B cell (primary cell): ENCODE data around the gene CCDC57. TPM values are rescaled to one million over a fixed set of nuclear protein-coding genes. Genes with fewer than 3 reads are reported as not detected.

Experiments used
- ATAC-seq: fragments of 200-7000 bp; cut with Tn5 transposase; one replicate; pipeline ENCODE4 v1.10.0; 2021; ENCODE audit warnings: low read depth, mild to moderate bottlenecking, moderate number of reproducible peaks, moderate library complexity
- CTCF ChIA-PET: fragments of 350-600 bp; sonication (Branson Sonifier 250); formaldehyde crosslinking; loops from one replicate; lab custom pipeline; 2021; ENCODE audit warnings: antibody characterized with exemption, inconsistent platforms; lab: Charles Lee
- POLR2A ChIA-PET: fragments of 350-600 bp; sonication (Branson Sonifier 250); formaldehyde crosslinking; loops from one replicate; lab custom pipeline; 2021; ENCODE audit warnings: antibody characterized with exemption; lab: Charles Lee
- DNase-seq: peaks from one replicate; pipeline ENCODE4 v3.0.0; 2013
- H2AFZ ChIP-seq: 2 replicates; pipeline ENCODE4 v1.6.1; 2012; ENCODE audit warnings: mild to moderate bottlenecking, low read depth, low read length; ENCODE audit not compliant: insufficient read depth, poor library complexity, severe bottlenecking
- H3K27ac ChIP-seq, 2 donors: 1 replicate in 1 of 2; 2 replicates in 1 of 2; pipeline ENCODE4 v1.5.1; 2012 to 2013; ENCODE audit warnings: low read length in 2 of 2, mild to moderate bottlenecking in 2 of 2, moderate library complexity in 1 of 2
- H3K27me3 ChIP-seq, 4 experiments: fragments of 200-600 bp in 1 of 4; sonication (generic) in 1 of 4; replicated peaks in 1 of 4; 1 replicate in 2 of 4; 2 replicates in 2 of 4; pipeline versions ENCODE4 v1.6.1 to v1.7.0; 2013 to 2016; ENCODE audit warnings: low read length in 3 of 4, mild to moderate bottlenecking in 2 of 4, mixed read lengths in 1 of 4, moderate library complexity in 1 of 4; ENCODE audit not compliant: insufficient read depth in 4 of 4, control insufficient read depth in 3 of 4; ENCODE audit errors: control extremely low read depth in 1 of 4
- H3K36me3 ChIP-seq, 2 experiments: replicated peaks in 1 of 2; 1 replicate in 1 of 2; 2 replicates in 1 of 2; pipeline versions ENCODE4 v1.6.1 to v1.7.1; 2013; ENCODE audit warnings: low read length in 1 of 2; ENCODE audit not compliant: insufficient read depth in 2 of 2, control insufficient read depth in 1 of 2; ENCODE audit errors: control extremely low read depth in 1 of 2, extremely low read depth in 1 of 2
- H3K4me1 ChIP-seq, 2 donors: fragments of 200-600 bp in 1 of 2; sonication (generic) in 1 of 2; 1 replicate in 1 of 2; 2 replicates in 1 of 2; pipeline versions ENCODE4 v1.5.1 to v1.6.1; 2013 to 2017; ENCODE audit warnings: low read length in 2 of 2; ENCODE audit not compliant: control insufficient read depth in 2 of 2, insufficient read depth in 2 of 2
- H3K4me2 ChIP-seq: replicated peaks from 2 replicates; pipeline ENCODE3; 2012; ENCODE audit warnings: mild to moderate bottlenecking, low read depth, low read length; ENCODE audit not compliant: poor library complexity, severe bottlenecking
- H3K4me3 ChIP-seq, 5 experiments: fragments of 200-600 bp in 1 of 5; sonication (generic) in 1 of 5; 1 replicate in 3 of 5; 2 replicates in 2 of 5; pipeline versions ENCODE4 v1.5.1 to v1.7.0; 2011 to 2016; ENCODE audit warnings: low read length in 4 of 5, mild to moderate bottlenecking in 4 of 5, low read depth in 2 of 5, control low read depth in 1 of 5, moderate library complexity in 1 of 5; ENCODE audit not compliant: insufficient read depth in 1 of 5; ENCODE audit errors: control extremely low read depth in 1 of 5, extremely low read depth in 1 of 5
- H3K79me2 ChIP-seq: fragments of 200-600 bp; sonication (generic); one replicate; pipeline ENCODE4 v1.6.0; 2016; ENCODE audit warnings: low read length; ENCODE audit not compliant: control insufficient read depth, insufficient read depth
- H3K9ac ChIP-seq: fragments of 200-600 bp; sonication (generic); 2 replicates; pipeline ENCODE4 v1.6.1; 2017; ENCODE audit warnings: mild to moderate bottlenecking, low read length, moderate library complexity
- H3K9me3 ChIP-seq, 3 donors: one replicate each; pipeline versions ENCODE4 v1.6.1 to v1.7.1; 2013; ENCODE audit warnings: low read length in 2 of 3; ENCODE audit not compliant: control insufficient read depth in 2 of 3, insufficient read depth in 1 of 3; ENCODE audit errors: control extremely low read depth in 1 of 3
- H4K20me1 ChIP-seq: 2 replicates; pipeline ENCODE4 v1.6.0; 2012; ENCODE audit warnings: mild to moderate bottlenecking, low read length; ENCODE audit not compliant: insufficient read depth, control insufficient read depth, poor library complexity, severe bottlenecking
- H3K27ac Mint-ChIP-seq: one replicate; pipeline ENCODE4 v1.8.0; 2021; ENCODE audit warnings: mixed read lengths
- H3K27me3 Mint-ChIP-seq: one replicate; pipeline ENCODE4 v1.8.0; 2021; ENCODE audit warnings: mixed read lengths
- H3K4me1 Mint-ChIP-seq: one replicate; pipeline ENCODE4 v1.8.0; 2021; ENCODE audit warnings: mixed read lengths
- H3K4me3 Mint-ChIP-seq: one replicate; pipeline ENCODE4 v1.8.0; 2021; ENCODE audit warnings: mixed read lengths
- H3K9me3 Mint-ChIP-seq: one replicate; pipeline ENCODE4 v1.8.0; 2022; ENCODE audit warnings: mixed read lengths; ENCODE audit not compliant: insufficient read depth
- EZH2 ChIP-seq: IDR thresholded peaks from 2 replicates; pipeline ENCODE4 v1.6.1; 2012; ENCODE audit warnings: borderline replicate concordance, low read depth, mild to moderate bottlenecking, moderate library complexity, low read length; ENCODE audit not compliant: insufficient read depth, poor library complexity, severe bottlenecking
- WGBS: methylation state at CpG from one replicate; pipeline ENCODE4 v1.1.5; 2013; ENCODE audit warnings: missing lambda C conversion rate; ENCODE audit not compliant: insufficient coverage; 5-methylcytosine and 5-hydroxymethylcytosine counted together
- intact Hi-C: fragments of 100-400 bp; cut with micrococcal nuclease; formaldehyde crosslinking; loops from one replicate; pipeline ENCODE4 v1.10.0; 2022
- polyA plus RNA-seq: library from polyadenylated mRNA; depleted of rRNA; stranded (reverse); fragments of >200 nt; gene quantifications from 2 replicates; pipeline ENCODE4 v1.2.3, GENCODE V29; 2012
- total RNA-seq, 2 donors: library from RNA; stranded (reverse); fragments of 120-200 nt in 1 of 2; gene quantifications; 1 replicate in 1 of 2; 2 replicates in 1 of 2; pipeline versions ENCODE4 v1.2.3 to v1.2.4, GENCODE V29; 2013 to 2022
- TF ChIP-seq, protein P1 (sequence below): fragments of 200-600 bp; IDR thresholded peaks from one replicate; pipeline ENCODE4 v1.8.0; 2022; ENCODE audit warnings: antibody characterized with exemption, mild to moderate bottlenecking

The CCDC57 gene
- total and polyA plus RNA-seq, 2 donors (not counting 1 experiment from before 2014, with no cell fraction given), result 49.7 to 67.2 TPM

DNA sequence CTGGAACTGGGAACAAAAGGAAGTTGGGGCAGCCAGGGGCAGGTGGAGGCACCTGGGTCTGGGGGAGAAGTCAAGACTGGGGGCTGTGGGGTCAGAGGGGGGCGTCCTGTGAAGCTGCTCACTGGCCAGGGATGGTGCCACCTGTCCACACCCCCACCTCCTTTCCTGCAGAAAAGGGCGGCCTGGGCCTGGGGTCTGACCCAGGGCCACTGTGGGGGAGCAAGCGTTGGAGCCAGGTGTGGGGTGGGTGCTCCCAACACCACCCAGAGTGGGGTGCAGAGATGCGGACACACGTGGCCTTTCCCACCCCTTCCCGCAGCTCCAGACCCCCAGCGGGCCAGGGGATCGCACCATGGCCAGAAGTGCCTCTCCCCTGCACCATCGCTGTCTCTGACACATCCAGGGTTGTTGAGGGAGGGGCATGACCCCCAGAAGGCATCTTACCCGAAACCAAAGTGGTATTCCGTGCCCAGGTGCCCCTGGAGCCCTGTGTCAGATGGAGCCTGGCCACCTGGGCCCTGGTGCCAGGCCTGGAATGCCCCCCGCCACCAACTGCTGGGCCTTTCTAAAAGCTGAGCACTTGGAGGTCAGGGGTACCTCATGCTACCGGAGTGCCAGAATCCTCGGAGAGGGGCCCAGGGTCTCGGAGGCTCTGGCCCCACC, 13.6 kb upstream of the CCDC57 start:
- Histone ChIP-seq H3K27ac (no peak overlapping the region), H2AFZ (no peak overlapping the region), H3K27me3 (no peaks in the 10 kb centered on the region), H4K20me1 (peaks cover 19% of the 10 kb centered on the region), H3K9me3 (no peaks in the 10 kb centered on the region), H3K4me2 (no peak overlapping the region), H3K4me3 (no peak overlapping the region), H3K4me1 (peaks cover 23 to 27% of the 10 kb centered on the region in 2 donors), H3K79me2 (no peaks in the 10 kb centered on the region), H3K36me3 (no peaks in the 10 kb centered on the region), H3K9ac (no peak overlapping the region)
- Mint-ChIP-seq H3K27ac (peak overlapping the region; percentile 72), H3K4me1 (peaks cover 15% of the 10 kb centered on the region), H3K4me3 (no peak overlapping the region), H3K27me3 (no peaks in the 10 kb centered on the region), H3K9me3 (no peaks in the 10 kb centered on the region)
- 91% methylated on average over 13 of the region's 15 CpGs for WGBS
- no peak for DNase-seq
- CTCF ChIA-PET, result interaction anchor here (1.1 to 1.3 kb wide), 2 partner anchors 9 to 95 kb away, joined by 3 read pairs; no protein-coding TSS in a partner anchor
- intact Hi-C loops, result no loop called here
- no peak for TF ChIP-seq EZH2
- TF ChIP-seq, protein P1, sequence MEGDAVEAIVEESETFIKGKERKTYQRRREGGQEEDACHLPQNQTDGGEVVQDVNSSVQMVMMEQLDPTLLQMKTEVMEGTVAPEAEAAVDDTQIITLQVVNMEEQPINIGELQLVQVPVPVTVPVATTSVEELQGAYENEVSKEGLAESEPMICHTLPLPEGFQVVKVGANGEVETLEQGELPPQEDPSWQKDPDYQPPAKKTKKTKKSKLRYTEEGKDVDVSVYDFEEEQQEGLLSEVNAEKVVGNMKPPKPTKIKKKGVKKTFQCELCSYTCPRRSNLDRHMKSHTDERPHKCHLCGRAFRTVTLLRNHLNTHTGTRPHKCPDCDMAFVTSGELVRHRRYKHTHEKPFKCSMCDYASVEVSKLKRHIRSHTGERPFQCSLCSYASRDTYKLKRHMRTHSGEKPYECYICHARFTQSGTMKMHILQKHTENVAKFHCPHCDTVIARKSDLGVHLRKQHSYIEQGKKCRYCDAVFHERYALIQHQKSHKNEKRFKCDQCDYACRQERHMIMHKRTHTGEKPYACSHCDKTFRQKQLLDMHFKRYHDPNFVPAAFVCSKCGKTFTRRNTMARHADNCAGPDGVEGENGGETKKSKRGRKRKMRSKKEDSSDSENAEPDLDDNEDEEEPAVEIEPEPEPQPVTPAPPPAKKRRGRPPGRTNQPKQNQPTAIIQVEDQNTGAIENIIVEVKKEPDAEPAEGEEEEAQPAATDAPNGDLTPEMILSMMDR, result no peak
- ATAC-seq, result no peak
- POLR2A ChIA-PET, result interaction anchor here (0.6 kb wide), 1 partner anchor 11 kb away, joined by 3 read pairs; no protein-coding TSS in a partner anchor

DNA sequence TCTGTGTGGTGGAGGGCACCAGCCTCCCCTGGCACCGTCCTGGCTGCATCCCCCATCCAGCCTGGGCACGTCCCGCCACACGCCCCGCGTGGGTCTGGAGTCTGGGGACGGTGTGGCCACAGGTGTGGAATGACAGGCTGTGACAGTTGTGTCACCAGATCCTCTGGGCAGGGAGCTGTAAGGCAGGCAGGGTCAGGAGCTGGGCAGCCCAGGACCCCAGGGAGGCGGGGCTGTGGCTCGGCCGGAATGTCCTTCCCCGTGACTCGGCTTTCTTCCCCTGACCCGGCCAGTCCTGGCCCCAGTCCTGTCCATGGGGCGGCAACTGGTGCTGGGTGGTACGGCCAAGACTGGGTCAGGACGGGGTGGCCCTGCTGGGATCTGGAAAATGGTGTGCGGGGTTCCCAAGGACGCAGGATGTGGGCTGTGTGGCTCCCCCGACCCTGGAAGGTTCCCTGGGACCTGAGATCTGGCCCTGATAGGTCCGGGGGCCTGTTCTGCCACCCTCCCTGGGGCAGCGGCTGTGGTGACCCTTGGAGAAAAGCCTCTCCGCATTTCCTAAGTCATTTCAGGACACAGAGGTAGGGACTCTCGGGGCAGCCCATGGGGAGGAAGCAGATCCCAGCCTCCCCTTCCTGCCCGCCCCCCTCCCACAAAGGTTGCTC, 12.9 kb upstream of the CCDC57 start:
- H4K20me1 ChIP-seq, result peaks cover 15% of the 10 kb centered on the region
- H3K9ac ChIP-seq, result no peak overlapping the region
- ChIA-PET CTCF (interaction anchor here (1.1 kb wide), 1 partner anchor 96 kb away, joined by 3 read pairs; no protein-coding TSS in a partner anchor), POLR2A (no interaction called here)
- H3K27ac Mint-ChIP-seq, result no peak overlapping the region
- no peak overlapping the region for H3K4me3 Mint-ChIP-seq
- H3K4me1 Mint-ChIP-seq, result peaks cover 15% of the 10 kb centered on the region
- H3K9me3 Mint-ChIP-seq, result no peaks in the 10 kb centered on the region
- H3K4me1 ChIP-seq, result peaks cover 20 to 22% of the 10 kb centered on the region in 2 donors
- intact Hi-C loops, result no loop called here
- H2AFZ ChIP-seq, result no peak overlapping the region
- no peaks in the 10 kb centered on the region for H3K27me3 ChIP-seq
- TF ChIP-seq, protein P1, result no peak
- no peak for TF ChIP-seq EZH2
- no peak overlapping the region for H3K4me3 ChIP-seq
- no peaks in the 10 kb centered on the region for H3K79me2 ChIP-seq
- H3K4me2 ChIP-seq, result no peak overlapping the region
- no peaks in the 10 kb centered on the region for H3K27me3 Mint-ChIP-seq
- no peaks in the 10 kb centered on the region for H3K36me3 ChIP-seq
- no peak overlapping the region for H3K27ac ChIP-seq
- no peak for DNase-seq
- 93% methylated on average over 23 of the region's 24 CpGs for WGBS
- no peaks in the 10 kb centered on the region for H3K9me3 ChIP-seq
- ATAC-seq, result no peak
